Germinal center (tissue), 1 donor: ENCODE measurements around the gene POLR2C.
"Not testable (repeated sequence)": the region's sequence is repeated elsewhere in the genome, so short reads cannot be mapped to it uniquely, and the experiment has no call there.

Source experiments
- DNase-seq: peaks from one replicate; pipeline ENCODE4 v3.0.0; 2012; ENCODE audit warnings: mixed read lengths, low spot score

Gene POLR2C

GRCh38 chr16:57479976-57480753, 17.7 kb downstream of the POLR2C start:
- DNase-seq: no peak

GRCh38 chr16:57480754-57481230, 18.3 kb downstream of the POLR2C start:
- DNase-seq: no peak

- no peak for DNase-seq
These were observed 18.9 kb downstream of the POLR2C start for GRCh38 chr16:57481421-57481820.

GRCh38 chr16:57482845-57483545, 20.5 kb downstream of the POLR2C start:
- DNase-seq: no peak

- no peak for DNase-seq
These were observed 21.4 kb downstream of the POLR2C start for GRCh38 chr16:57483725-57484514.

GRCh38 chr16:57484515-57485005, 22.1 kb downstream of the POLR2C start:
- DNase-seq: no peak

- DNase-seq: no peak
These were observed 22.8 kb downstream of the POLR2C start for GRCh38 chr16:57485091-57485915.

GRCh38 chr16:57485916-57486857, 23.7 kb downstream of the POLR2C start, which contains the start of gene DOK4:
Gene DOK4, minus strand, starts transcription at chr16:57486493. Its CDS starts 6,986 bp downstream, at chr16:57479507.
- DNase-seq: peak; percentile 94

GRCh38 chr16:57486858-57487834, 24.7 kb downstream of the POLR2C start:
- no peak for DNase-seq

- DNase-seq: no peak
These were observed 26.8 kb downstream of the POLR2C start for GRCh38 chr16:57489229-57489628.

- DNase-seq: no peak
These were observed 31.3 kb downstream of the POLR2C start for GRCh38 chr16:57493767-57494166.

- no peak for DNase-seq
These were observed 34.6 kb downstream of the POLR2C start for GRCh38 chr16:57497121-57497520.

- DNase-seq: no peak
These were observed 35.6 kb downstream of the POLR2C start for GRCh38 chr16:57498031-57498430.

- DNase-seq: not testable (repeated sequence)
These were observed 37.5 kb downstream of the POLR2C start for GRCh38 chr16:57499941-57500340.

GRCh38 chr16:57500578-57501111, 38.2 kb downstream of the POLR2C start:
- no peak for DNase-seq

GRCh38 chr16:57501492-57501891, 39.0 kb downstream of the POLR2C start:
- no peak for DNase-seq

- no peak for DNase-seq
These were observed 39.7 kb downstream of the POLR2C start for GRCh38 chr16:57502048-57502775.

GRCh38 chr16:57503366-57503765, 40.9 kb downstream of the POLR2C start:
- DNase-seq: no peak
